GM18498 (cell line): ENCODE results near the gene MTHFR.

Experiments
- ATAC-seq: cut with Tn5 transposase; IDR thresholded peaks from one replicate; pipeline ENCODE4 v1.9.1; 2021; ENCODE audit warnings: mild to moderate bottlenecking, moderate library complexity; ENCODE audit not compliant: unreplicated experiment

Gene MTHFR

GRCh38 chr1:11761988-11762406 lies 43.8 kb downstream of the MTHFR start, which contains the start of gene C1orf167:
TSS of gene C1orf167 (plus strand) at chr1:11762193. CDS start at chr1:11764401, 2,208 bp downstream.
- ATAC-seq, result no peak

GRCh38 chr1:11761285-11761684 lies 44.5 kb downstream of the MTHFR start:
- ATAC-seq, result no peak

- ATAC-seq, result no peak
These were observed 46.0 kb downstream of the MTHFR start for GRCh38 chr1:11759791-11760190.

GRCh38 chr1:11757047-11757446 lies 48.7 kb downstream of the MTHFR start:
- ATAC-seq, result no peak

GRCh38 chr1:11753555-11754208 lies 52.1 kb downstream of the MTHFR start:
- no peak for ATAC-seq

- ATAC-seq, result no peak
These were observed 53.2 kb downstream of the MTHFR start for GRCh38 chr1:11752359-11753088.

- ATAC-seq, result no peak
These were observed 54.7 kb downstream of the MTHFR start for GRCh38 chr1:11751087-11751486.

- no peak for ATAC-seq
These were observed 55.8 kb downstream of the MTHFR start for GRCh38 chr1:11749996-11750395.

- no peak for ATAC-seq
These were observed 56.5 kb downstream of the MTHFR start for GRCh38 chr1:11749203-11749689.

GRCh38 chr1:11748294-11749202 lies 57.2 kb downstream of the MTHFR start:
- no peak for ATAC-seq

- ATAC-seq, result no peak
These were observed 58.8 kb downstream of the MTHFR start for GRCh38 chr1:11746795-11747487.

GRCh38 chr1:11746092-11746491 lies 59.7 kb downstream of the MTHFR start:
- no peak for ATAC-seq

- ATAC-seq, result no peak
These were observed 61.5 kb downstream of the MTHFR start for GRCh38 chr1:11744287-11744686.

- ATAC-seq, result no peak
These were observed 63.7 kb downstream of the MTHFR start for GRCh38 chr1:11741919-11742558.

GRCh38 chr1:11741482-11741881 lies 64.3 kb downstream of the MTHFR start:
- no peak for ATAC-seq

- ATAC-seq, result no peak
These were observed 65.2 kb downstream of the MTHFR start for GRCh38 chr1:11740258-11741192.

- no peak for ATAC-seq
These were observed 67.0 kb downstream of the MTHFR start for GRCh38 chr1:11738783-11739182.

- ATAC-seq, result no peak
These were observed 67.7 kb downstream of the MTHFR start for GRCh38 chr1:11738096-11738495.
